Vagina (tissue), 2 donors: Measurements from ENCODE around the gene VPS8. TPM values are rescaled to one million over a fixed set of nuclear protein-coding genes. Genes with fewer than 3 reads are reported as not detected.

Source experiments
- DNase-seq, 2 donors: peaks; one replicate each; pipeline ENCODE4 v3.0.0-alpha.2; 2017; ENCODE audit errors: extremely low spot score in 2 of 2
- H3K27ac ChIP-seq: fragments of 200-600 bp; sonication (generic); one replicate; pipeline ENCODE4 v1.5.1; 2019
- H3K27me3 ChIP-seq: fragments of 200-600 bp; sonication (generic); one replicate; pipeline ENCODE4 v1.5.1; 2019
- H3K36me3 ChIP-seq, 2 donors: fragments of 200-600 bp; sonication (generic); one replicate each; pipeline ENCODE4 v1.5.1; 2017 to 2019
- H3K4me1 ChIP-seq: fragments of 200-600 bp; sonication (generic); one replicate; pipeline ENCODE4 v1.5.1; 2019
- H3K4me3 ChIP-seq, 2 donors: fragments of 200-600 bp; sonication (generic); 1 replicate in 1 of 2; 2 replicates in 1 of 2; pipeline ENCODE4 v1.5.1; 2016 to 2019
- H3K9me3 ChIP-seq: fragments of 200-600 bp; sonication (generic); one replicate; pipeline ENCODE4 v1.5.1; 2019
- POLR2A ChIP-seq, 2 donors: fragments of 450-650 bp; IDR thresholded peaks; one replicate each; pipeline ENCODE4 v1.6.1; 2017; ENCODE audit warnings: antibody characterized with exemption in 2 of 2, mild to moderate bottlenecking in 2 of 2, moderate library complexity in 2 of 2
- POLR2AphosphoS5 ChIP-seq, 2 donors: sonication (generic); formaldehyde crosslinking; IDR thresholded peaks; one replicate each; pipeline ENCODE4 v1.9.0; 2017; ENCODE audit warnings: antibody characterized with exemption in 2 of 2, mild to moderate bottlenecking in 2 of 2, low read depth in 1 of 2; ENCODE audit not compliant: insufficient read depth in 1 of 2
- intact Hi-C: fragments of 100-400 bp; cut with DNase I; formaldehyde crosslinking; loops from one replicate; pipeline ENCODE4 v1.15.1; 2023
- total RNA-seq: library from RNA; depleted of rRNA; stranded (reverse); fragments of >200 nt; gene quantifications from one replicate; pipeline ENCODE4 v1.2.3, GENCODE V29; 2016
- TF ChIP-seq, protein P1 (sequence below), 3 experiments: fragments of 450-650 bp in 2 of 3; fragments of 200-600 bp in 1 of 3; sonication (generic) in 1 of 3; IDR thresholded peaks; one replicate each; pipeline ENCODE4 v1.5.1; 2017 to 2019; ENCODE audit warnings: antibody characterized with exemption in 3 of 3, mild to moderate bottlenecking in 2 of 3, moderate library complexity in 2 of 3

The VPS8 gene
- total RNA-seq, 1 donor from 2014 or later: 52.3 TPM

- Histone ChIP-seq H3K27ac (no peak overlapping the region), H3K4me1 (no peaks in the 10 kb centered on the region), H3K36me3 (peaks cover 0 to 16% of the 10 kb centered on the region in 2 donors), H3K9me3 (no peaks in the 10 kb centered on the region), H3K4me3 (no peak overlapping the region), H3K27me3 (no peaks in the 10 kb centered on the region)
- TF ChIP-seq POLR2A (IDR thresholded peaks at IDR 0.05): no peak
- TF ChIP-seq POLR2AphosphoS5 (IDR thresholded peaks at IDR 0.05; ENCODE audit: insufficient read depth in 1 of 2, low read depth in 1 of 2): no peak
- TF ChIP-seq, protein P1, sequence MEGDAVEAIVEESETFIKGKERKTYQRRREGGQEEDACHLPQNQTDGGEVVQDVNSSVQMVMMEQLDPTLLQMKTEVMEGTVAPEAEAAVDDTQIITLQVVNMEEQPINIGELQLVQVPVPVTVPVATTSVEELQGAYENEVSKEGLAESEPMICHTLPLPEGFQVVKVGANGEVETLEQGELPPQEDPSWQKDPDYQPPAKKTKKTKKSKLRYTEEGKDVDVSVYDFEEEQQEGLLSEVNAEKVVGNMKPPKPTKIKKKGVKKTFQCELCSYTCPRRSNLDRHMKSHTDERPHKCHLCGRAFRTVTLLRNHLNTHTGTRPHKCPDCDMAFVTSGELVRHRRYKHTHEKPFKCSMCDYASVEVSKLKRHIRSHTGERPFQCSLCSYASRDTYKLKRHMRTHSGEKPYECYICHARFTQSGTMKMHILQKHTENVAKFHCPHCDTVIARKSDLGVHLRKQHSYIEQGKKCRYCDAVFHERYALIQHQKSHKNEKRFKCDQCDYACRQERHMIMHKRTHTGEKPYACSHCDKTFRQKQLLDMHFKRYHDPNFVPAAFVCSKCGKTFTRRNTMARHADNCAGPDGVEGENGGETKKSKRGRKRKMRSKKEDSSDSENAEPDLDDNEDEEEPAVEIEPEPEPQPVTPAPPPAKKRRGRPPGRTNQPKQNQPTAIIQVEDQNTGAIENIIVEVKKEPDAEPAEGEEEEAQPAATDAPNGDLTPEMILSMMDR (IDR thresholded peaks at IDR 0.05): no peak
- intact Hi-C loops: no loop called here
- no peak for DNase-seq
Measured at GRCh38 chr3:184848934-184849333, 37.0 kb downstream of the VPS8 start.

DNA sequence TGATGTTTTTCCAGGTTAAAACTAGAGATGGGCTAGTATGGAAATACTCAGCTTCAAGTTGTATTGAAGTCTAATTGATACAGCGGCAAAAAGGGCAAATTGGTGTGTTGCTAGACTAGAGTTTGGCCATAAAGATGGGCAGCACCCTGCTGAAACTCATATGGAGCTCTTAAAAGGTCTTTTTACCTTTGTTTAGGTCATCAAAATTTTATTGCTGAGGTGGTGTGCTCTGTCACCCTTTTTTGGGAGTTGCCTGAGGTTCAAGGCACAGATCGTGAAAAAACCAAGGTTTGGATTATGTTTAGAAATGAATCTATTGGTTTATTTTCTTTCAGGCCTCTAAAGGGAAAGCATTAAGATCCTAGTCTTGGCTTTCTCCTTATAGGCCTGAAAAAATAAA, 38.2 kb downstream of the VPS8 start:
- H3K4me1 ChIP-seq: no peaks in the 10 kb centered on the region
- no peaks in the 10 kb centered on the region for H3K9me3 ChIP-seq
- H3K27me3 ChIP-seq: no peaks in the 10 kb centered on the region
- DNase-seq: no peak
- H3K4me3 ChIP-seq: no peak overlapping the region
- peaks cover 0 to 24% of the 10 kb centered on the region in 2 donors for H3K36me3 ChIP-seq
- TF ChIP-seq, protein P1 (IDR thresholded peaks at IDR 0.05): no peak
- TF ChIP-seq POLR2A (IDR thresholded peaks at IDR 0.05) (no peak), POLR2AphosphoS5 (IDR thresholded peaks at IDR 0.05; ENCODE audit: insufficient read depth in 1 of 2, low read depth in 1 of 2) (no peak)
- intact Hi-C loops: no loop called here
- no peak overlapping the region for H3K27ac ChIP-seq

GRCh38 chr3:184857099-184857498, 45.1 kb downstream of the VPS8 start:
- H3K9me3 ChIP-seq: no peaks in the 10 kb centered on the region
- DNase-seq: no peak
- no peak overlapping the region for H3K4me3 ChIP-seq
- H3K27me3 ChIP-seq: no peaks in the 10 kb centered on the region
- TF ChIP-seq POLR2A (IDR thresholded peaks at IDR 0.05) (no peak), POLR2AphosphoS5 (IDR thresholded peaks at IDR 0.05; ENCODE audit: insufficient read depth in 1 of 2, low read depth in 1 of 2) (no peak)
- TF ChIP-seq, protein P1 (IDR thresholded peaks at IDR 0.05): no peak
- peaks cover 0 to 60% of the 10 kb centered on the region in 2 donors for H3K36me3 ChIP-seq
- intact Hi-C loops: no loop called here
- H3K27ac ChIP-seq: no peak overlapping the region
- H3K4me1 ChIP-seq: no peaks in the 10 kb centered on the region

- H3K36me3 ChIP-seq: peaks cover 0 to 46% of the 10 kb centered on the region in 2 donors
- no peak overlapping the region for H3K4me3 ChIP-seq
- intact Hi-C loops: no loop called here
- no peaks in the 10 kb centered on the region for H3K9me3 ChIP-seq
- DNase-seq: no peak
- H3K27ac ChIP-seq: no peak overlapping the region
- H3K27me3 ChIP-seq: no peaks in the 10 kb centered on the region
- TF ChIP-seq POLR2A (IDR thresholded peaks at IDR 0.05) (no peak), POLR2AphosphoS5 (IDR thresholded peaks at IDR 0.05; ENCODE audit: insufficient read depth in 1 of 2, low read depth in 1 of 2) (no peak)
- TF ChIP-seq, protein P1 (IDR thresholded peaks at IDR 0.05): no peak
- no peaks in the 10 kb centered on the region for H3K4me1 ChIP-seq
Measured at GRCh38 chr3:184864000-184864399, 52.0 kb downstream of the VPS8 start.

GRCh38 chr3:184868477-184868876, 56.5 kb downstream of the VPS8 start:
- H3K9me3 ChIP-seq: no peaks in the 10 kb centered on the region
- no peak for TF ChIP-seq POLR2AphosphoS5 (IDR thresholded peaks at IDR 0.05; ENCODE audit: insufficient read depth in 1 of 2, low read depth in 1 of 2)
- TF ChIP-seq, protein P1 (IDR thresholded peaks at IDR 0.05): no peak
- no peak for TF ChIP-seq POLR2A (IDR thresholded peaks at IDR 0.05)
- no peak for DNase-seq
- no peaks in the 10 kb centered on the region for H3K4me1 ChIP-seq
- H3K27me3 ChIP-seq: no peaks in the 10 kb centered on the region
- peaks cover 0 to 41% of the 10 kb centered on the region in 2 donors for H3K36me3 ChIP-seq
- H3K4me3 ChIP-seq: no peak overlapping the region
- H3K27ac ChIP-seq: no peak overlapping the region
- intact Hi-C loops: no loop called here
